HG02588 (cell line): ENCODE data around the gene CBX1.

Experiments used
- ATAC-seq: cut with Tn5 transposase; IDR thresholded peaks from one replicate; pipeline ENCODE4 v1.9.1; 2021; ENCODE audit warnings: mild to moderate bottlenecking, moderate library complexity; ENCODE audit not compliant: unreplicated experiment

CBX1 gene

GRCh38 chr17:48027322-48027981 lies 73.8 kb downstream of the CBX1 start:
- no peak for ATAC-seq

GRCh38 chr17:48026502-48027321 lies 74.6 kb downstream of the CBX1 start:
- ATAC-seq = no peak

- ATAC-seq = no peak
Measured at GRCh38 chr17:48025904-48026501, 75.3 kb downstream of the CBX1 start.

GRCh38 chr17:48025040-48025903 lies 76.0 kb downstream of the CBX1 start:
- peak; percentile 87 for ATAC-seq

- ATAC-seq = no peak
Measured at GRCh38 chr17:48024149-48025039, 76.9 kb downstream of the CBX1 start.

GRCh38 chr17:48023400-48024148 lies 77.7 kb downstream of the CBX1 start:
- no peak for ATAC-seq

- ATAC-seq = no peak
Measured at GRCh38 chr17:48022901-48023300, 78.4 kb downstream of the CBX1 start.

GRCh38 chr17:48021934-48022333 lies 79.3 kb downstream of the CBX1 start:
- no peak for ATAC-seq
